Activated CD4-positive, alpha-beta T cell treated with anti-CD3 and anti-CD28 coated beads for 4 hours (primary cell): ENCODE results near the gene SALL1.

Source experiments
- DNase-seq, 2 donors: peaks; one replicate each; pipeline ENCODE4 v3.0.0-alpha.2; 2020

The SALL1 gene

DNA sequence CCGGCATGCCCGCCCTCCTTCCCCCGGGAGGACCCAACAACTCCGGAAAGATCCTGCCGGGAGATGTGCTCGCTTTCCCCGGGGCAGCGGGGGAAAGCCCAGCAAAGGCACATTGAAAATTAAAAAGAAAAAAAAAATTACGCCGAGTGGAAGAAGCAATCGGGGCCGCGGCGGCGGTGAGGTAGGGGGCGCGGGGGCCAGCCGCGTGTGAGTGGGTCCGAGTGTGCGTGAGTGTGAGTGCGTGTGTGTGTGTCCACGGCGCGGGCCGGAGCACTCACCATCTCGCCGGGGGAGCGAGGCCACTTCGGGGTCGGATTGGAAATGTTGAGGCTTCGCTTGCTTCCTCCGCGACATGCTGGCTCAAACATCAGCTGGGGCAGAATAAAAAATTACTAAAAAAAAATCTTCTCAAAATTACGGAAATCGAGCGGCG is at the start of gene SALL1:
TSS of gene SALL1 (minus strand) at position 383 of the 433 bp plus-strand sequence. CDS start at position 354, 29 bp downstream.
- DNase-seq = no peak

DNA sequence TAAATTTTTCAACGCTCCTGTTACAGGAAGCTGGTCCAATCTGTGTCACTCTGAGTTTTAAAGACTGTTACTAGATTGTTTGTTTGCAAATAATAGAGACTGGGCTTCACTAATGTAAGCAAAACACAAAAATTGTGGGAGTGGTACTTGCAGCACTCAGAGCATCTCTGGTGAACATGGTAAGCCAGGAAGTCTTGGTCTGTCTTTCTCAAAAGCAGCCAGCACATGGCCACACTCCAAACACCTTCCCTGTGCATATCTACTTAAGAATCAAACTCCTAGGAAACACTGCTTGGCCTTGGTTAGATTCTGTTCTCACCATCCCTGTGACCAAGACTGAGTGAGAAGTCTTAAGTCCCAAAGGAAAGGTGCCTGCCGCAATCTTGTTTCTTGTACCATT is 49.7 kb upstream of the SALL1 start:
- no peak for DNase-seq

DNA sequence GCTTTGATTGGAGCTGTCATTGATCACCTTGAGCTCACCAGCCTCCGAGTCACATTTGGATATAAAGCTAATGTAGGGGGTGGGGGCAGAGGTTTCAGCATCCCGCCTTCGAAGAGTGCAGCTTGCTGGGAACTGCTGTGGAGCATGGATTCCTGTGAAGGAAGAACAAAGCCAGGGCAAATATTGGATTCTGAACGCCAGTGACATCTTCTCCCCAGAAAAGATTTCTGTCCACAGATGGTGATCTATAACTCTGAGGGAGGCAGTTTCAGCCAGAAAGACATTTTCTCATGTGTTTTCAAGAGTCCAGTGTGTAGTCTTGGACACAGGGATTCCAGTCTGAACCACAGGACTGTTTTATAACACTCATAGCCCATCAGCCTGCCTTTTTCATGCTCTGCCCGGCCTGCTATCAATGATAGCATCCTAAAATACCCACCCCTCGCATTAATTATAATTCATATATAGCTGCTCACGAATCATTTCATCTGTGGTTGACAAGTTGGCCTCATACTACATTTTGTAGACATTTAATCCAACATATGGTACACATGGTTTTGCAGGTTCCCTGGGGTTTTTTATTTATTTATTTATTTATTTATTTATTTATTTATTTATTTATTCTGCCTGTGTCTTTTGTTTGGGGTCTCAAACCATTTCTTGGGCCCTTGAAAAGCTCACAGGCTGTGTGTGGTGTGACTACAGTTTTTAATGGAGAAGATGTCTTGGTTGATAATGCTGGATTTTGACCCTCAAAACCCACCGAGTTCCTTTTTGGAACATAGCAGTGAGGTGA is 47.1 kb upstream of the SALL1 start:
- no peak for DNase-seq

DNA sequence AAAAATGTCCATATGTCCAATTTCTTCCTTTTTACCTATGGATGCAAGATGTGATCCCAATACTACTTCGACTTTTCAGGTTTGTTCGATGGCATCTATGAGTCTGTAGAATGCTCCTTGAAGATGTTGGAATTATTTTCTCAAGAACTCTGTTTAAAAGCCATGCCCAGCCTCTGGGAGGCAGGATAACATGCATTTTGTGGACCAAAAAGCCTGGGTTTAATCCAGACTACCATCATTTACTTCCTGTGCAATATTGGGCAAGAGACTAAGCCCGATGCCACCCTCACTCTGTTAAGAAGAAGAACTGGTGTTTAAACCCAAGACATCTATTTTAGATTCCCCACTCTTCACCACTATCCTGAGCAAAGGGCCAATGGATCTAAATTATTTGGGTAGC is 42.8 kb upstream of the SALL1 start:
- DNase-seq = no peak

DNA sequence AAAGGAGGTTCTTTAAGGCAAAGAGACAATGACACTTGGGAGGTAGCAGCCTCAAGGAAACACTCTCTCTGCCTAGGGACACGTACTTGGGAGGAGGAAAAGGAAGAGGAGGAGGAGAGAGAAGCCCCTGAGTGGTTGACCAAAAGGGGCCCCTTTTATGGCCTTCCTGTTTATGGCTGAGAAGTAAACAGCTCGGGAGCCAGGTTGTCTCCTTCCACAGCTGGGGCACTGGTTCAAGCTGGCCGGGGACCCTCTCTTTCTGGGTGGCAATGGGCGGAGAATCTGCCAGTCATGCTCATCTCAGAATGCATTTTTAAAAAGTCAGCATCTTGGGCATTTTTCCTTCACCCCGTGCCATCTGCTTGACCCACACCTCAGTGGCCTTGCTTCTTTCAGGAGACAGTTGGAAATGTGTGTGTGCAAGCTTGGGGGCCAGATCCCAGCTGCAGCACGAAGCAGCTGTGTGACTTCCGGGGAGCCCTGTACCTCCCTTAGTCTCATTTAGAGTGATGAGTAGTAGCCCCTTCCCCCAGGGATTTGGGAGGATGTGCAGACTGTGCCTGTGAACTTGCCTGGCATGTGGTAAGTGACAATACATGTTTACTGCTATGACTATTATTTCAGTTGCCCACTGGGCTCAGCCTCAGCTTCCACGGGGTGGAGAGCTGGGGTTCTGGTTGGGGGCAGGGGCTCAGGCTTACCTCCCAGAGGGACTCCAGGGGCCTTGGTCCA is 33.8 kb upstream of the SALL1 start:
- no peak for DNase-seq

DNA sequence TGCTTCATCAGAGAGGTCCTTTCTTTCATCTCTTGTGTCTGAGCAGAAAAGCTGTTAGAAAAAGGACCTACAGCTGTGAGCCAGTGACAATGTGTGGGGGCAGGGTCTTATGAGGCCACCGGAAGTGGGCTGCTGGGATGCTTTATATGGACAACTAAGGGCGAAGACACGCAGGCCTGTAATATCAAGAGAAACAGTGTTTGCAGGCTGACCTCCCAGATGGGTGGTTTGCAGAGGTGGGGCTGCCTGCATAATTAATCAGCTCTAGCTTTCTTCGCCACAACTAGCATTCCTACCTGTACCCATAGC is 30.4 kb upstream of the SALL1 start:
- DNase-seq = no peak

DNA sequence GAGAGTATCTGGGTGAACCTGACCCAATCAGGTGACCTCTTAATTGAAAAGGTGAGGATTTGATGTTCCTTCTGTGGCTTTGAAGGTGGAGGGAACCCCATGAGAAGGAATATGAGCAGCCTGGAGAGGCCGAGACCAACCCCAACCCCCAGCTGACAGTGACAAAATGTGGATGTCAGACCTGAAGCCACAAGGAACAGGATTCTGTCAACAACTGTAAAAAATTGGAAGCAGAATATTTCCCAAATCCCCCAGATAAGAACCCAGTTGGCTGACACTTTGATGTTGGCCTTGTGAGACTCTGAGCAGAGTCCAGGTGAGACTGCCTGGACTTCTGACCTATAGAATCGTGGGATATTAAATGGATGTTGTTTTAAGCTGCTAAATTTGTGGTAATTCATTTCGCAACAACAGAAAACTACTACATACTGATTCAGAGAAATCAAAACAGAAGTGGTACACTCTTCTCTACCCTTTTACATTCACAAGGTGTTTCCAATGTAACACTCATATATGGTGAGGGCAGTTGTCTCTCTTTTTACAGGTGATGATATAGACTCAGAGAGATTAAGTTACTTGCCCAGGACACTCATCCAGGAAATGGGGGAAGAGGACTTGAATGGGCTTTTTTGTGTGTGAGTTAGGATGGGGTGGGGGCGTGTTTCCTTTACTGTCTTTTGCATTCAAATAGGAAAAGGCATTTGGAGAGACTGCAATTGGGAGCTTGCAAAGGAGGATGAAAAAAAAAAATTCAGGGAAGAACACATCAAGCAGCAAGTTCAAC is 29.8 kb upstream of the SALL1 start:
- DNase-seq = no peak

DNA sequence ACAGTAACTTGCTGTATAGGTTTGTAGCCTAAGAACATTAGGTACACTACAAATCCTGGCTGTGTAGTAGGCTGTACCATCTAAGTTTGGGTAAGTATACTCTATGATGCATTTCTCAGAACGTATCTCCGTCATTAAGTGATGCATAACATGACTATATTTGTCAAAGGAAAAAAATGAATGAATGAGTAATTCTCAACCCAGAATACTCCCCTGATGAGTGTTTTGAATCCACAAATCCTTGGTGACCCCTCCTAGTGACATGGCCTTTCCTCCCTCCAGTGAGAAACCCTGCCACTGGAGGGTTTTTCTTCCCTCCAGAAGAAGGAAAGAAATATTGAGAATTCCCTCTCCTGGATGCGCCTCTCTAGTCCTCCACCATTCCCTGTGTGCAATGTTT is 24.0 kb upstream of the SALL1 start:
- DNase-seq = no peak

DNA sequence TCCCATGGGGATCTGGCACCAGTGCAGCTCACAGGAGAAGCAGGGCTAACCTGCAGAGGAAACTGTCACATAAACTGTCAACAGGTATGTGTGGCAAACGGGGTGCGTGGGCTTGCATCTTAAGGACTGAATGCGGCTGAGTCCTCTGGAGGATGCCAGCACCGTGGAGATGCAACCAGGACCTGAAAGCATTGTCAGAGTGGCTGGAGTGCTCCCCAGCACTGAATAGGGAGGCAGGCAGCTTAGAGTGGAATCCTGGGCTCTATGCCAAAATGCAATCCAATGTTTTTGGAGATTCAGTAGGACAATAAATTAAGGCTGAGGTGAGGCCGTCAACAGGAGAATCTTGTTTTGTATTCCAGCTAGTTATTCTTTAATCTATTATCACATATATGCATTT is 21.3 kb upstream of the SALL1 start:
- no peak for DNase-seq

DNA sequence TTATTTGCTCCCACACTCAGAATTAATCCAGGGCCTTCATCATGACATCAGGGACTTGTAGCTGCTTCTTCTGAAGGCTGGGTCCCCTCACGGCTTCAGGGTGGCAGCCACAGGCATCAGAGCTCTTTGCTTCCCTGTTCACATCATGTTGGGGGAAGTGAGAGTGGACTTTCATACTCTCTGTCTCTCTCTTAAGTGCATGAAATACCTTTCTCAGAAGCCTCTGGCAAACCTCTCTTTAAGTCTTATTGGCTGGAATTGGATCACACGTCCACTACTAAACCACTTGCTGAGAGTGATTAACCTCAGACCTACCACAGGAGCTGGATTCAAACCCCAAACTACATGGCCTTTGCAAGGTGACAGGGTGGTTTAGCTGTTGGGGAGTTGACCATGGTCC is 17.7 kb upstream of the SALL1 start:
- no peak for DNase-seq

DNA sequence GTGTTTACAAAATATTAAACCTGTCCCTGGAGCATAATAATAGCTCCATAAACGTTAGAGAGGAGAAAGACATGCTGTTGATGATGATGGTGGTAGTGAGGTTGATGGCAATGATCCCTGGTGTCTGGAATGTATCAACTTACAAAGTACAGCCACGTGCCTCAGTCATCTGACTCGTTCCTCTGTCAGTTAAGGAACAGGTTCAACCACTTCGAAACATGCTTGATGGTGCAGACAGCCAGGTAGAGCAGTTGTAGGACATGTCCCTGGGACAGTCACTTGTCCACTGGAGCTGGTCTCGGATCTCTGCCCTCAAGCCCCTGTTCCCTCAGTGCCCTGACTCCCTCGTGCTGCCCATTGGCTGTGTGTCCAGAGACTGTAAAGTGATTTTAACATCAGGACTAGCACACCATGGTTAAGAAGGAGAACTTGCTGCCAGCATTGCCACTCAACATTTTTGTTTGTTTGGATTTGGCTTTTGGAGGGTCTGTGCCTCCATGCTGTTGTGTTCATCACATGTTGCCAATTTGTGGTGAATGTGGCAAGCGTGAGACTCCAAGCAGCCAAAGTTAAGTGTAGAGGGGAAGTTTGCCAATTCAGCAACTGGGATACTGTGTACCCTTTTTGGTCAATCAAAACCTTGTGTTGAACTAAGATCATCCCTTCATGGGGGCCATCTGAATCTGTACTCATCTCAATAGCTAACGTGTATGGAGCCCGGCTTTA is 16.3 kb upstream of the SALL1 start:
- no peak for DNase-seq

DNA sequence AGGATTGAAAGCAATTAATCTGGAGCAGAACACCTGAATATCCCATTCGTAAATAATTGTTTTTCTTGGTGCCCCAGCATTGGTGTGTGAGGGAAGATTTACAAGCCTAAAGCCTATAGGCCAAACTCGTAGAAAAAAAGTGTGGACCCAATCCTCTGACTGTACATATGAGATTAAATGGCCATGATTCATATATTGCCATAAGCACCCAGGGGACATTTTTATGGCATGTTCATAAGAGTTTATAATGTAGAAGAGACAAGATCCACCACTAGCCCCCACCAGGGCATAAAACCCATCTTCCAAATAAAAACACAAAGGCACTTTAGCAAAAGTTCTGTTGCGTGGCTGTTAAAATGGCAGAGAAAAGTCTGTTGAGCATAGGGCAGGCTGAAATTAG is 15.5 kb upstream of the SALL1 start:
- DNase-seq = no peak

DNA sequence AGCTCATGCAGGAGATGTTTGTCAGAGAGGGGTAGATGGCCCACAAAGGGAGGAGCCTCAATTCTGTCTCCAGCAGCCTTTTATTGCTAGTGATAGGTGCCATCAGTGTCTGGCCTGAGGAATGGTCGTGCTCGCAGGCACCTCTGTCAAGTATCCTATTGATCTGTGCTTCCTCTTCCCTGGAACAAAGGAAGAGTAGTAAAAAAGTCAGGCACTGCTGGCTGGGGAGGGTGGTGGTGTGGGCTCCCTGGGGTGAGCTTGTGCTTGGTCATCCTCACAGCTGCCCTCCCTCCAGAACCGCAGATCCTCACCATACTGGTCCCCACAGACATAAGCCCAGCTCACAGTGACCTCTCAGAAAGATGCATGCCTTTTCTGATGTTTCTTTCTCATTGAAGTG is 15.0 kb upstream of the SALL1 start:
- DNase-seq = no peak

DNA sequence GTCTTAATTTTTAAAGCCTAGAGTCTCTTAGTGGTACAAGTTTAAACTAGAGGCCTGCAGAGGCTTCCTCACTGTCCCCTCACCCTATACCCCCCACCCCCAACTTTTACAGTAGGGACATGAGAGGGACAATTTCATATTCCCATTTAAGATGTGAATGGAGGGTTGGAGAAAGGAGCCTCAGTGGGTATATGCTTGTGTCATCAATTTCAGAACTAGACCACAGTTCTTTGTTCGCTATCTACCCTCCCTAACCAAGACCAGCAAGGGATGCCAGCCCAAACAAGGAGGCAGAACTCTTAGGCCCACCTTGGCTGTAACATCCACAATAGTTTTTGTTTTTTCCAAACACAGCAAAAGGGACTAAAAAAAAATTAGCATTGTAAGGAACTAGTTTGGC is 14.0 kb upstream of the SALL1 start:
- no peak for DNase-seq

DNA sequence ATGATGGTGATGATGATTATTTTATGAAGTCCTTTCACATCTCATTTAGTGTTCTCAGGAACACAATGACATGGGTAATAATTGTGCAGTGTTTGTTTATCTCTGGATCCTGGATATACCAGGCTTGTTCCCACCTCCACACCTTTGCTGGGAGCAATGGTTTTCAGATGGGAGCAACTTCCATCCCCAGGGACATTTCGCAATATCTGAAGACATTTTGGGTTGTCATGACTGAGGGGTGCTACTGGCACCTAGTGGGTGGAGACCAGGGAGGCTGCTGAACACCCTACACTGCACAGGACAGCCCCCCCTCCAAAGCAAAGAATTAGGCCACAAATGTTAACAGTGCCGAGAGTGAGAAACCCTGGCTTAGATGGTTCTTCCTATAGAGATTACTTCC is 13.5 kb upstream of the SALL1 start:
- DNase-seq = no peak

DNA sequence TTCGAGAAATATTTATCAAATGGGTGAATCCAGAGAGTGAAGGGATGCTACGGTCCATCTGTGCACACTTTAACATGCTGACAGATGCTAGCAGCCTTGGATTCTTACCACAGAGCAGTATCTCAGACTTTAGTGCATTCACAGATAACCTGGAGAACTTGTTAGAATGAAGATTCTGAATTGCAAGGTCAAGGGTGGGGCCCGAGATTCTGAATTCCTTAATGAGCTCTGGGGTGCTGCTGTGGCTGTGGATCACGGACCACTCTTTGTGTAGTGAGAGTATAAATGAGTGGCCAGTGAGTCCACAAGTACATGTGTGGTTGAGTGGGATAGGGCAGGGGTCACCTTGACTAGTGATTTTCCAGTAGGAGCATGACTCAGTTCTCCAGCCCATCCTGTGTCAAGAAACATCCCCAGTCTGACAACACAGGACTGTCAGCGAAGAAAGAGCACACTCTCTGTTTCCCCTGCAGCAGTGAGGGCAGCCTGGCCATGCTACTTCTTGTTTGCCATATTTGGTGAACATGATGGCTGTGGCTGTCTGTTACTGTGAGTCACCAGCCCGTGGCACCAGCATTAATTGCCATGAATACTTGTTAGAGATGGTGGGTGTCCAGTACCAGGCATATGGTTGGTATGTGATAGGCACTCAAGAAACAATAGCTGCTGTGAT is 13.0 kb upstream of the SALL1 start:
- DNase-seq = no peak

DNA sequence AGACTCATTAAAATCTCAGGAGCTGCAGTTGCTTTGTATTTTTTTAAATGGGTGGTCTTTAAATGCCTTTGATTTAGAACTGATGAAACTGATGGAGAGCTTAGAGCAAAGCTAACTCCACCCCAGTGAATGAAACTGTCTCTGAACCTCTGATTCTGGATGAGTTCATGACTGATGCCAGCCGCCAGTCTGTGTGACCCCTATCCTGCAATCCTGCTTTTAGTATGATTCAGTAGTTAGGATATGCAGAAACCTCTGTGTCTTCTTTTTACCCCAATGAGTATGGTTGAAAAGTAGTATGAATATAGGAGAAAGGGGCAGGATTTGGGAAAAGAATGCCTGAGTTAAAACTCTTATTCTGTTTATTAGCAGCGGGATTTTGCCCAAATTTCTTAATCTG is 12.3 kb upstream of the SALL1 start:
- no peak for DNase-seq

DNA sequence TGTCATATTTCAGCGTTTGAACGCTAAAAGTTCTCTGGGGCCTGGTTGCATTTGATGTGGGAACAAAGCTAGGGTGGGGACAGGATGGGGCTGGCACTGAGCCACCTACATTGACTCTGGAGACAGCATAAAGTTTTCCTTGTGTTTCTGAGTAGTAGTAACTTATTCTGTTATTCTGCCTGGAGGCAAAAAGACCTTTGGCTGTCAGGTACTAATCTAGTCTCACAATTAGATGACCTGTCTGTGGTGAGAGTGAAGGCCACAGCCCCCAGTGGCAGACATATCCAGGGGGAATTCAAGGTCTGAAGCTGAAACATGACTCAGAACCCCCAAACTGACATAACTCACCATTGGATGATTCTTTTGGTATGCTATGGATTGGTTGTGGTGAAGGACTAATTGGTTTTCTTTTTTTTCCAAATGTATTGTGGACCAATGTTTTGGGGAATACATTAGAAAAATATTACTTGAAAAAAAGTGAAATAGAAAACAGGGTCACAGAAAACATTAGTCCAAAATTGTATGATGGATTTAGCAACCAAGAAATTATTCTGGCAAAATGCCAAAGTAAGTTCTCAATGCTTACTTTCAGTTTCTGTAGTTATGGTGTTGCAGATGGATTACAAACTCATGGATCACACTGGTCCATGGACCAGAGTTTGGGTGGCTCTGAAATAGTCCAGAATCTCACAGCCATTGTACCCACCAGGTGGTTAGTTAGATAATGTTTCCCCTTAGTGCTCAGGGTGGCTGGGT is 10.5 kb upstream of the SALL1 start:
- no peak for DNase-seq

DNA sequence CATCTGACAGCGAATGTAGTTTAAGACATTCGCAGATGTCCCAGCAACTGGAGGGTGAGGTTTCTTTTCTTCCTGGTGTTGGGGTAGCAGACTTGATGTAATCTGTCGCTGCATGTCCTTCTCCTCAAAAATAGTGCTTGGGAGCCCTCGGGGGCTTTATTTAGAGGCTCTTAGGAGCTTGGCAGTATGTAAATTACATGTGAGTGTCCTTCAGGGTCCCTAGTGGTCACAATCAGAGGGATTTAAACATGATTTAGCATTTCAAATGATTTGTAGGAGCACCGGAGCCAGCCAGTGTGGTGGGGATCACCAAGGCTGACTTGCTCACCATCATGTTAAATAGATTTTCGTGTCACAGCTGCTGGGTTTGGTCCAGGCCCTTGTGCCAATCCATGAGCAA is 8.8 kb upstream of the SALL1 start:
- no peak for DNase-seq

DNA sequence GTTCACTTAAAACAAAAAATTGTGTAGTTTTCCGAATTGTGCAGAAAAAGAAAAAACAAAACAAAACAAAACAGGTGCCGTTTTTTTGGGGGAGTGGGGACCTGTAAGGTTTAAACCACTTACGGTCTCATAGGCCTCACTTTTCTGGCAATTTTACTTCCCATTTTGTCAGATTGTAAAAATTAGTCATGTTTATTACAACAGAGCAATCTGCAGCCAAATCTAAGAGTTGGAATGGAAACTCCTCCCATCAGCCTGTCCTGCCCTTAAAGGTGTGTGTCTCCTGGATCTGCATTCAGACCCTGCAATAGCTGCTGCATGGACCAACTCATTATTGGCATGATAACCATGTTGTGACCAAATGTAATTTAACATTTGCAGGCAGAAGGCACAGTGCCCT is 8.2 kb upstream of the SALL1 start:
- DNase-seq = no peak

DNA sequence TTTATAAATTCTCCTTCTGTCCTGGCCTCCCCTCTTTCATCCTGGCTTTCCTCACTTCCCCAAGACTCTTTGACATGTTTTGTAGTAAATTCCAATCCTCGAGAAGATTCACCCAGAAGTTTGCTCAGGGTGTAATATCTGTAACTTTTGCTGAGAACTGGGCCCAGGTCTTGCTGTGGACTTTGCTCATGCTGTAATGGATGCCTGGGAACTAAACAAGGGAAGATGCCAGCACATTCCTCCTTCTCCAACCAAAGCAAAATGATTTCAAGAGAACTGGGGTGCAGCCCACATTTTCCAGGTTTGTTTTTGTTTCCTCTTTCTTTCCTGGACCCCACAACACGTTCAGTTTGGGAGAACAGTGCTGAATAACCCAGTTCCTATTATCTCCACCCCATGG is 6.6 kb upstream of the SALL1 start:
- no peak for DNase-seq

DNA sequence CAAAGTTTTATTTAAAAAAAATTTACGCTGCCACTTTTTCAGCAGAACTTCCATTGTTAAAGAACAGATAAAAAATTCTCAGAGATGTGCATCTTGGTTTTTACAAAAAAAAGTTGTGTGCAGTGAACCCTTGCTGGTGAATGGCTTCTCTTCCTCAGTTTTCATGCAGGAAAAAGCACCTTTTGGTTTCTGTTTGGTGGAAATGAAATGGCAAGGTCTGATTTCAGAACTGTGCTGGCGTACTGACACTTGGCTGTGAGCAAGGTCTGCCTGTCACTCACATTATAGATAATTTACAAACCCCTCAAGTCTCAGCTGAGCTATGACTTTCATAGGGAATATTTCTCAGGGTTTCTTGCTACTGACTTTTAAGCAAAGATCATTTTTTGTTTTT is 5.7 kb upstream of the SALL1 start:
- no peak for DNase-seq
